ENCODE data around the gene DCLK2.

DNA sequence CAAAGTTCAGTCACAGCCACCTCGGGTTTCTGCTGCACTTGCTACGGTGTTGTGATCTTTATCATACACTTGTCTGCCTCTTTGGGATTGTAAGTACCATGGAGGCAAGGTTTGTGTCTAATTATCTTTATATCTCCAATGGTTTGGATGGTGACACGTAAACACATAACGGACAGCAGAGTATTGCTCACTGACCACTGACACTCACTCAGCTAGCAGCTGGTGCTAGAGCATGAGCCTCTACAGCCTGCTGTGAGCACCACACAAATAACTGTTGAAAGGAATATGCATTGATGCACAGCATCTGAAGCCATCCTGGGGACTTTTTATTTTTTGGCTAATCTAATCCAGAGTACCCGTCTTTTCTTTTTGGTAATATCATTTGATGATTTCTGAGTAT lies 156.0 kb downstream of the DCLK2 start:
- TF ChIP-seq EP300 (IDR thresholded peaks at IDR 0.05; ENCODE audit: borderline replicate concordance) (no peak), MAX (IDR thresholded peaks at IDR 0.05) (no peak), REST (IDR thresholded peaks at IDR 0.05; ENCODE audit: low read depth) (no peak), EGR1 (IDR thresholded peaks at IDR 0.05) (no peak), YY1 (IDR thresholded peaks at IDR 0.05; ENCODE audit: low read depth) (no peak), TAF1 (IDR thresholded peaks at IDR 0.05; ENCODE audit: low read depth) (no peak), CEBPB (IDR thresholded peaks at IDR 0.05) (no peak), RAD21 (IDR thresholded peaks at IDR 0.05; ENCODE audit: low read depth) (no peak), TEAD4 (IDR thresholded peaks at IDR 0.05) (no peak), CREB1 (IDR thresholded peaks at IDR 0.05; ENCODE audit: low read depth) (no peak), NFIC (IDR thresholded peaks at IDR 0.05) (no peak)
- TF ChIP-seq, protein P1, sequence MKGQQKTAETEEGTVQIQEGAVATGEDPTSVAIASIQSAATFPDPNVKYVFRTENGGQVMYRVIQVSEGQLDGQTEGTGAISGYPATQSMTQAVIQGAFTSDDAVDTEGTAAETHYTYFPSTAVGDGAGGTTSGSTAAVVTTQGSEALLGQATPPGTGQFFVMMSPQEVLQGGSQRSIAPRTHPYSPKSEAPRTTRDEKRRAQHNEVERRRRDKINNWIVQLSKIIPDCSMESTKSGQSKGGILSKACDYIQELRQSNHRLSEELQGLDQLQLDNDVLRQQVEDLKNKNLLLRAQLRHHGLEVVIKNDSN (IDR thresholded peaks at IDR 0.05) = no peak
